Measurements from ENCODE around the gene ADAM22.
A peak's percentile ranks its signal among the peaks of the same experiment; 100 is the strongest.
"Not testable (repeated sequence)": the region's sequence is repeated elsewhere in the genome, so short reads cannot be mapped to it uniquely, and the experiment has no call there.

Gene ADAM22

GRCh38 chr7:87920578-87920977 is 13.5 kb upstream of the ADAM22 start:
- Histone ChIP-seq H3K36me3 (replicated peaks; ENCODE audit: insufficient read depth, low read length) (no peaks in the 10 kb centered on the region), H3F3A (ENCODE audit: insufficient read depth, low read length) (0 out of 2 replicates have a peak, but pooled peaks cover under 1% of the 10 kb centered on the region), H3K27ac (ENCODE audit: low read length) (no peak overlapping the region), H3K9ac (ENCODE audit: low read length) (no peak overlapping the region), H3K4me3 (ENCODE audit: low read length) (no peak overlapping the region), H3K9me2 (replicated peaks; ENCODE audit: insufficient read depth, low read length) (no peaks in the 10 kb centered on the region), H3K79me2 (ENCODE audit: low read length) (no peaks in the 10 kb centered on the region), H3K4me2 (ENCODE audit: low read depth, low read length) (no peak overlapping the region), H3K4me1 (ENCODE audit: low read length) (peaks cover 7% of the 10 kb centered on the region), H2AFZ (ENCODE audit: low read length) (no peak overlapping the region), H3K9me3 (replicated peaks; ENCODE audit: insufficient read depth, low read length) (no peaks in the 10 kb centered on the region), H4K20me1 (ENCODE audit: insufficient read depth, low read length) (no peaks in the 10 kb centered on the region), H3K27me3 (replicated peaks; ENCODE audit: insufficient read depth, low read length) (no peaks in the 10 kb centered on the region)
- TF ChIP-seq EZH2phosphoT487 (IDR thresholded peaks at IDR 0.05; ENCODE audit: low read length) = no peak
- no peak for DNase-seq

GRCh38 chr7:87922759-87923395 is 11.2 kb upstream of the ADAM22 start:
- H3K27ac ChIP-seq (ENCODE audit: low read length); H3K9me3 ChIP-seq (replicated peaks; ENCODE audit: insufficient read depth, low read length); H3K9me2 ChIP-seq (replicated peaks; ENCODE audit: insufficient read depth, low read length); H3K4me3 ChIP-seq (ENCODE audit: low read length); H2AFZ ChIP-seq (ENCODE audit: low read length); H4K20me1 ChIP-seq (ENCODE audit: insufficient read depth, low read length); DNase-seq; H3K9ac ChIP-seq (ENCODE audit: low read length); H3K27me3 ChIP-seq (replicated peaks; ENCODE audit: insufficient read depth, low read length); H3K36me3 ChIP-seq (replicated peaks; ENCODE audit: insufficient read depth, low read length); H3K79me2 ChIP-seq (ENCODE audit: low read length): not testable (repeated sequence)
- peaks cover 19% of the 10 kb centered on the region for H3K4me1 ChIP-seq (ENCODE audit: low read length)
- H3F3A ChIP-seq (ENCODE audit: insufficient read depth, low read length) = peaks cover 20% of the 10 kb centered on the region
- 0 out of 2 replicates have a peak overlapping the region, but pooled peaks have one; percentile 31 for H3K4me2 ChIP-seq (ENCODE audit: low read depth, low read length)

GRCh38 chr7:87926581-87927461 is 7.2 kb upstream of the ADAM22 start:
- no peaks in the 10 kb centered on the region for H3K27me3 ChIP-seq (replicated peaks; ENCODE audit: insufficient read depth, low read length)
- peak overlapping the region; percentile 44 for H3K4me3 ChIP-seq (ENCODE audit: low read length)
- TF ChIP-seq EZH2 (optimal IDR thresholded peaks at IDR 0.05; ENCODE audit: low read depth, low read length) (no peak), CTCF (IDR thresholded peaks at IDR 0.05; ENCODE audit: low read length) (peak; percentile 72)
- H4K20me1 ChIP-seq (ENCODE audit: insufficient read depth, low read length) = no peaks in the 10 kb centered on the region
- DNase-seq = peak; percentile 93
- H3K36me3 ChIP-seq (replicated peaks; ENCODE audit: insufficient read depth, low read length) = no peaks in the 10 kb centered on the region
- no peaks in the 10 kb centered on the region for H3K9me3 ChIP-seq (replicated peaks; ENCODE audit: insufficient read depth, low read length)
- no peaks in the 10 kb centered on the region for H3K79me2 ChIP-seq (ENCODE audit: low read length)
- peaks cover 19% of the 10 kb centered on the region for H3K4me1 ChIP-seq (ENCODE audit: low read length)
- no peaks in the 10 kb centered on the region for H3K9me2 ChIP-seq (replicated peaks; ENCODE audit: insufficient read depth, low read length)
- H3K27ac ChIP-seq (ENCODE audit: low read length) = peak overlapping the region; percentile 84
- H3K4me2 ChIP-seq (ENCODE audit: low read depth, low read length) = peak overlapping the region; percentile 61
- peak overlapping the region; percentile 95 for H2AFZ ChIP-seq (ENCODE audit: low read length)
- H3K9ac ChIP-seq (ENCODE audit: low read length) = peak overlapping the region; percentile 33; the same call in 1 of the 2 replicates
- H3F3A ChIP-seq (ENCODE audit: insufficient read depth, low read length) = peaks cover 20% of the 10 kb centered on the region

- H3K4me3 ChIP-seq (ENCODE audit: low read length) = peak overlapping the region; percentile 77
These were observed 472 bp upstream of the ADAM22 start for GRCh38 chr7:87933605-87933952.

More at GRCh38 chr7:87933605-87933952, 472 bp upstream of the ADAM22 start:
- peak overlapping the region; percentile 89 for H3K4me2 ChIP-seq (ENCODE audit: low read depth, low read length)
- no peaks in the 10 kb centered on the region for H3K27me3 ChIP-seq (replicated peaks; ENCODE audit: insufficient read depth, low read length)
- H2AFZ ChIP-seq (ENCODE audit: low read length) = peak overlapping the region; percentile 67
- H4K20me1 ChIP-seq (ENCODE audit: insufficient read depth, low read length) = no peaks in the 10 kb centered on the region
- no peaks in the 10 kb centered on the region for H3K36me3 ChIP-seq (replicated peaks; ENCODE audit: insufficient read depth, low read length)
- DNase-seq = no peak
- no peaks in the 10 kb centered on the region for H3K9me2 ChIP-seq (replicated peaks; ENCODE audit: insufficient read depth, low read length)
- H3K4me1 ChIP-seq (ENCODE audit: low read length) = peaks cover 11% of the 10 kb centered on the region
- H3K79me2 ChIP-seq (ENCODE audit: low read length) = no peaks in the 10 kb centered on the region
- peak overlapping the region; percentile 27; the same call in 1 of the 2 replicates for H3K27ac ChIP-seq (ENCODE audit: low read length)
- peak overlapping the region; percentile 7; the same call in 1 of the 2 replicates for H3K9ac ChIP-seq (ENCODE audit: low read length)
- TF ChIP-seq EZH2phosphoT487 (IDR thresholded peaks at IDR 0.05; ENCODE audit: low read length) (no peak), CTCF (IDR thresholded peaks at IDR 0.05; ENCODE audit: low read length) (no peak), EZH2 (optimal IDR thresholded peaks at IDR 0.05; ENCODE audit: low read depth, low read length) (no peak)
- peaks cover 7% of the 10 kb centered on the region; the same call in 1 of the 2 replicates for H3F3A ChIP-seq (ENCODE audit: insufficient read depth, low read length)
- H3K9me3 ChIP-seq (replicated peaks; ENCODE audit: insufficient read depth, low read length) = no peaks in the 10 kb centered on the region
